CD14-positive monocyte (primary cell): ENCODE measurements around the gene TADA2A. TPM values are rescaled to one million over a fixed set of nuclear protein-coding genes. Genes with fewer than 3 reads are reported as not detected.

ENCODE experiments used
- DNase-seq, 3 donors: peaks; one replicate each; pipeline ENCODE4 v3.0.0-alpha.2; 2011 to 2022
- H2AFZ ChIP-seq: 2 replicates; pipeline ENCODE4 v1.6.0; 2012; ENCODE audit warnings: mild to moderate bottlenecking, low read depth, low read length, inconsistent platforms; ENCODE audit not compliant: insufficient read depth, poor library complexity, severe bottlenecking
- H3K27ac ChIP-seq, 2 donors: 1 replicate in 1 of 2; 2 replicates in 1 of 2; pipeline ENCODE4 v1.5.1; 2012 to 2013; ENCODE audit warnings: low read length in 2 of 2, control low read depth in 1 of 2, inconsistent platforms in 1 of 2, low read depth in 1 of 2, mild to moderate bottlenecking in 1 of 2
- H3K27me3 ChIP-seq, 2 donors: one replicate each; pipeline versions ENCODE4 v1.6.0 to v1.6.1; 2011 to 2013; ENCODE audit warnings: low read length in 2 of 2; ENCODE audit not compliant: control insufficient read depth in 2 of 2, insufficient read depth in 2 of 2
- H3K36me3 ChIP-seq, 2 donors: replicated peaks in 1 of 2; 1 replicate in 1 of 2; 2 replicates in 1 of 2; pipeline versions ENCODE4 v1.5.1 to v1.6.1; 2012 to 2013; ENCODE audit warnings: low read length in 2 of 2, control low read depth in 1 of 2, inconsistent platforms in 1 of 2, mild to moderate bottlenecking in 1 of 2; ENCODE audit not compliant: insufficient read depth in 2 of 2, control insufficient read depth in 1 of 2
- H3K4me1 ChIP-seq, 2 donors: 1 replicate in 1 of 2; 2 replicates in 1 of 2; pipeline versions ENCODE4 v1.5.1 to v1.6.1; 2012 to 2013; ENCODE audit warnings: low read length in 2 of 2, control low read depth in 1 of 2, inconsistent platforms in 1 of 2, mild to moderate bottlenecking in 1 of 2, moderate library complexity in 1 of 2; ENCODE audit not compliant: insufficient read depth in 2 of 2, control insufficient read depth in 1 of 2
- H3K4me2 ChIP-seq: replicated peaks from 2 replicates; pipeline ENCODE3; 2012; ENCODE audit warnings: low read length, moderate library complexity, mild to moderate bottlenecking; ENCODE audit not compliant: poor library complexity, severe bottlenecking; ENCODE audit errors: extremely low read depth
- H3K4me3 ChIP-seq, 3 experiments: fragments of 200-600 bp in 1 of 3; sonication (generic) in 1 of 3; replicated peaks in 1 of 3; 1 replicate in 2 of 3; 2 replicates in 1 of 3; pipeline ENCODE4 v1.5.1; 2011 to 2013; ENCODE audit warnings: low read length in 3 of 3, mild to moderate bottlenecking in 3 of 3, control low read depth in 2 of 3, low read depth in 2 of 3, inconsistent platforms in 1 of 3, moderate library complexity in 1 of 3
- H3K79me2 ChIP-seq: 2 replicates; pipeline ENCODE4 v1.6.0; 2012; ENCODE audit warnings: mild to moderate bottlenecking, control low read depth, inconsistent platforms, low read length, moderate library complexity; ENCODE audit not compliant: insufficient read depth
- H3K9ac ChIP-seq: 2 replicates; pipeline ENCODE4 v1.6.0; 2017; ENCODE audit warnings: low read length, mild to moderate bottlenecking; ENCODE audit not compliant: insufficient read depth, poor library complexity, severe bottlenecking
- H3K9me3 ChIP-seq, 2 donors: replicated peaks in 1 of 2; 1 replicate in 1 of 2; 2 replicates in 1 of 2; pipeline versions ENCODE4 v1.5.1 to v1.6.1; 2012 to 2013; ENCODE audit warnings: low read length in 2 of 2, control low read depth in 1 of 2; ENCODE audit not compliant: control insufficient read depth in 1 of 2, insufficient read depth in 1 of 2
- H4K20me1 ChIP-seq: 2 replicates; pipeline ENCODE4 v1.6.0; 2012; ENCODE audit warnings: mild to moderate bottlenecking, low read length, control low read depth, moderate library complexity; ENCODE audit not compliant: insufficient read depth
- H3K27ac Mint-ChIP-seq, 7 donors: one replicate each; pipeline ENCODE4 v1.8.0; 2020; ENCODE audit warnings: mild to moderate bottlenecking in 7 of 7, mixed read lengths in 7 of 7, moderate library complexity in 6 of 7, inconsistent platforms in 2 of 7
- H3K27me3 Mint-ChIP-seq, 3 donors: one replicate each; pipeline ENCODE4 v1.8.0; 2021 to 2022; ENCODE audit warnings: low read depth in 3 of 3, mild to moderate bottlenecking in 3 of 3, mixed read lengths in 3 of 3, moderate library complexity in 3 of 3, inconsistent platforms in 1 of 3
- H3K36me3 Mint-ChIP-seq, 2 donors: one replicate each; pipeline ENCODE4 v1.8.0; 2020; ENCODE audit warnings: mixed read lengths in 2 of 2, inconsistent platforms in 1 of 2, mild to moderate bottlenecking in 1 of 2
- H3K4me1 Mint-ChIP-seq: one replicate; pipeline ENCODE4 v1.8.0; 2020; ENCODE audit warnings: mild to moderate bottlenecking, mixed read lengths
- H3K4me3 Mint-ChIP-seq, 2 donors: one replicate each; pipeline ENCODE4 v1.8.0; 2020; ENCODE audit warnings: mild to moderate bottlenecking in 2 of 2, mixed read lengths in 2 of 2, moderate library complexity in 1 of 2
- H3K9me3 Mint-ChIP-seq, 7 donors: one replicate each; pipeline ENCODE4 v1.8.0; 2020 to 2022; ENCODE audit warnings: mixed read lengths in 7 of 7, mild to moderate bottlenecking in 6 of 7, moderate library complexity in 6 of 7, inconsistent platforms in 2 of 7
- WGBS: methylation state at CpG from one replicate; pipeline ENCODE4 v1.1.5; 2013; ENCODE audit warnings: missing lambda C conversion rate; ENCODE audit not compliant: insufficient coverage; 5-methylcytosine and 5-hydroxymethylcytosine counted together
- intact Hi-C, 2 donors: fragments of 100-400 bp; cut with micrococcal nuclease; formaldehyde crosslinking; loops; one replicate each; pipeline versions ENCODE4 v1.15.0 to v1.15.1; 2023
- polyA plus RNA-seq, 3 donors: library from polyadenylated mRNA; depleted of rRNA in 1 of 3; unstranded in 2 of 3; stranded (reverse) in 1 of 3; fragments of 300-500 nt in 2 of 3; fragments of >200 nt in 1 of 3; fragmentation: Illumina TruSeq in 2 of 3; gene quantifications; 1 replicate in 2 of 3; 2 replicates in 1 of 3; pipeline ENCODE4 v1.2.3, GENCODE V29; 2012 to 2021
- TF ChIP-seq, protein P1 (sequence below): fragments of 200-600 bp; IDR thresholded peaks from one replicate; pipeline ENCODE4 v1.8.0; 2022; ENCODE audit warnings: antibody characterized with exemption, mild to moderate bottlenecking

TADA2A gene
- polyA plus RNA-seq, 3 donors, result 2.9 to 8.2 (median 4.3) TPM

DNA sequence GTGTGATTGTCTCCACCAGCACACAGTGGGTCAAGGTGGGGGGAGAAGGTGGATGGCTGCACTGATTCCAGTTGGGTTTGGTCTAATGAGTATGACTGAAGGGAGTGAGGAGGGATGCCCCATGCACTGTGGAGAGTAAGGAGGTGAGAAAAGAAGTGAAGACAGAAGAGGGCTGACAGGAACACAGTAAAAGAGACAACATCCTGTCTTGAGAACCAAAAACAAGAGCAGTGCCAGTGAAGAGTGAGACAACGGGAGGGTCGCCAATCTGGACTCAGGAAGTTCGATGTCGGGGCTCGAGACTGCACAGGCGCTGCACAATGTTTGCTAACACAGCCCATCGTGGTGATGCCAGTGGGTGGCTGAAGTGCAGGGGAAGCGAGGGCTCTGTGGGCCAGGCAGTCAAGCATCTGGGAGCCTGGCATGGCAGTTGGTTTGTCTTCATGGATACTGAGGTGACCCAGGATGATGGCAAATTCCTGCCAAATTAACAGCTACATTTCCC lies 117.1 kb downstream of the TADA2A start:
- no peak overlapping the region for H3K4me2 ChIP-seq
- no peaks in the 10 kb centered on the region for H3K79me2 ChIP-seq
- H3K36me3 Mint-ChIP-seq, result peaks cover 67 to 82% of the 10 kb centered on the region in 2 donors
- WGBS, result 93% methylated on average over 8 of the region's 8 CpGs
- H4K20me1 ChIP-seq, result peaks cover 4% of the 10 kb centered on the region
- H3K9me3 Mint-ChIP-seq, result peaks cover 0 to 2% (median 0%) of the 10 kb centered on the region in 7 donors
- DNase-seq, result no peak
- no peak overlapping the region for H2AFZ ChIP-seq
- no peaks in the 10 kb centered on the region for H3K9me3 ChIP-seq
- H3K36me3 ChIP-seq, result peaks cover 71 to 96% of the 10 kb centered on the region in 2 donors
- no peaks in the 10 kb centered on the region for H3K4me1 Mint-ChIP-seq
- no peak overlapping the region for H3K27ac ChIP-seq
- no peaks in the 10 kb centered on the region for H3K27me3 ChIP-seq
- no peaks in the 10 kb centered on the region for H3K4me1 ChIP-seq
- no peak overlapping the region for H3K4me3 ChIP-seq
- H3K4me3 Mint-ChIP-seq, result no peak overlapping the region
- no peaks in the 10 kb centered on the region for H3K27me3 Mint-ChIP-seq
- TF ChIP-seq, protein P1, sequence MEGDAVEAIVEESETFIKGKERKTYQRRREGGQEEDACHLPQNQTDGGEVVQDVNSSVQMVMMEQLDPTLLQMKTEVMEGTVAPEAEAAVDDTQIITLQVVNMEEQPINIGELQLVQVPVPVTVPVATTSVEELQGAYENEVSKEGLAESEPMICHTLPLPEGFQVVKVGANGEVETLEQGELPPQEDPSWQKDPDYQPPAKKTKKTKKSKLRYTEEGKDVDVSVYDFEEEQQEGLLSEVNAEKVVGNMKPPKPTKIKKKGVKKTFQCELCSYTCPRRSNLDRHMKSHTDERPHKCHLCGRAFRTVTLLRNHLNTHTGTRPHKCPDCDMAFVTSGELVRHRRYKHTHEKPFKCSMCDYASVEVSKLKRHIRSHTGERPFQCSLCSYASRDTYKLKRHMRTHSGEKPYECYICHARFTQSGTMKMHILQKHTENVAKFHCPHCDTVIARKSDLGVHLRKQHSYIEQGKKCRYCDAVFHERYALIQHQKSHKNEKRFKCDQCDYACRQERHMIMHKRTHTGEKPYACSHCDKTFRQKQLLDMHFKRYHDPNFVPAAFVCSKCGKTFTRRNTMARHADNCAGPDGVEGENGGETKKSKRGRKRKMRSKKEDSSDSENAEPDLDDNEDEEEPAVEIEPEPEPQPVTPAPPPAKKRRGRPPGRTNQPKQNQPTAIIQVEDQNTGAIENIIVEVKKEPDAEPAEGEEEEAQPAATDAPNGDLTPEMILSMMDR, result no peak
- intact Hi-C loops, result no loop called here
- H3K27ac Mint-ChIP-seq, result no peak overlapping the region
- H3K9ac ChIP-seq, result no peak overlapping the region

DNA sequence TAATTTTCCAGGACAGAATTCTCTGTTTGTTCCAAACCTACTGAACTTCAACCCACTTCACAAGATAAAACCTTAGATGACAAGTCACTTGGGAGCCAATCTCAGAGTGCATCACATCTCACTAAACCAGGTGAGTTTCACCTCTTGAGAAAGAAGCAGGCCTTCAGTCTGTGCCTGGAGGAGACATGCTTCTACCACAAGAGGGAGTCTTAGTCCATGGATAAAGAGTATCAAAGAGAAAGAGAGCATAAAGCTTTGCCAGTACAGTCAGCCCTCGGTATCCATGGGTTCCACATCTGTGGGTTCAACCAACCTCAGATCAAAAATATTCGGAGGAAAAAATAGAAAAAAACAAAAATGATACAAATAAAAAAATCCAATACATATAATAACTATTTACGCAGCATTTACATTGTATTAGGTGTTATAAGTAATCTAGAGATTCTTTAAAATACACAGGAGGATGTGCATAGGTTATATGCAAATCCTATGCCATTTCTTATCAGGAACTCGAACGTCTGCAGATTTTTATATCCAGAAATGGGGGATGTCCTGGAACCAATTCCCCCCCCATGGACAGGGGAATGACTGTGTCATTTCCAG lies 120.7 kb downstream of the TADA2A start:
- no peak overlapping the region for H3K27ac ChIP-seq
- intact Hi-C loops, result no loop called here
- no peaks in the 10 kb centered on the region for H3K79me2 ChIP-seq
- H3K36me3 ChIP-seq, result peaks cover 75 to 98% of the 10 kb centered on the region in 2 donors
- no peak overlapping the region for H3K9ac ChIP-seq
- H3K4me3 ChIP-seq, result no peak overlapping the region
- Mint-ChIP-seq H3K4me1 (no peaks in the 10 kb centered on the region), H3K9me3 (peaks cover 0 to 2% (median 0%) of the 10 kb centered on the region in 7 donors), H3K27me3 (no peaks in the 10 kb centered on the region), H3K36me3 (peaks cover 71 to 86% of the 10 kb centered on the region in 2 donors), H3K4me3 (no peak overlapping the region), H3K27ac (no peak overlapping the region)
- WGBS, result no CpG with 5 or more reads among the region's 5 CpGs
- DNase-seq, result no peak
- no peak overlapping the region for H3K4me2 ChIP-seq
- TF ChIP-seq, protein P1, result peak; percentile 23
- no peak overlapping the region for H2AFZ ChIP-seq
- H3K4me1 ChIP-seq, result no peaks in the 10 kb centered on the region
- no peaks in the 10 kb centered on the region for H3K27me3 ChIP-seq
- no peaks in the 10 kb centered on the region for H3K9me3 ChIP-seq
- H4K20me1 ChIP-seq, result peaks cover 4% of the 10 kb centered on the region

Other genes starting within 250 kb of the TADA2A start
- not detected for gene C17orf78, start 30.9 kb upstream of the TADA2A start, polyA plus RNA-seq
- 1 to 10 TPM; 3.5 to 4.6 (median 3.8) TPM for gene ACACA, start 50 bp upstream of the TADA2A start, polyA plus RNA-seq
- gene DUSP14, start 83.0 kb downstream of the TADA2A start, polyA plus RNA-seq, result 1 to 10 TPM in 2 of 3 donors, under 1 TPM in 1; 0.24 to 1.6 (median 1.1) TPM
- gene SYNRG, start 202.5 kb downstream of the TADA2A start, polyA plus RNA-seq, result 10 to 100 TPM; 13.1 to 17.5 (median 16.9) TPM
- gene DDX52, start 236.6 kb downstream of the TADA2A start, polyA plus RNA-seq, result 10 to 100 TPM in 1 of 3 donors, 1 to 10 TPM in 2; 6.4 to 11.3 (median 8.8) TPM